Measurements from ENCODE around the gene COX7C.
A peak's percentile ranks its signal among the peaks of the same experiment; 100 is the strongest.
"Not testable (repeated sequence)": the region's sequence is repeated elsewhere in the genome, so short reads cannot be mapped to it uniquely, and the experiment has no call there.

Gene COX7C, protein sequence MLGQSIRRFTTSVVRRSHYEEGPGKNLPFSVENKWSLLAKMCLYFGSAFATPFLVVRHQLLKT

DNA sequence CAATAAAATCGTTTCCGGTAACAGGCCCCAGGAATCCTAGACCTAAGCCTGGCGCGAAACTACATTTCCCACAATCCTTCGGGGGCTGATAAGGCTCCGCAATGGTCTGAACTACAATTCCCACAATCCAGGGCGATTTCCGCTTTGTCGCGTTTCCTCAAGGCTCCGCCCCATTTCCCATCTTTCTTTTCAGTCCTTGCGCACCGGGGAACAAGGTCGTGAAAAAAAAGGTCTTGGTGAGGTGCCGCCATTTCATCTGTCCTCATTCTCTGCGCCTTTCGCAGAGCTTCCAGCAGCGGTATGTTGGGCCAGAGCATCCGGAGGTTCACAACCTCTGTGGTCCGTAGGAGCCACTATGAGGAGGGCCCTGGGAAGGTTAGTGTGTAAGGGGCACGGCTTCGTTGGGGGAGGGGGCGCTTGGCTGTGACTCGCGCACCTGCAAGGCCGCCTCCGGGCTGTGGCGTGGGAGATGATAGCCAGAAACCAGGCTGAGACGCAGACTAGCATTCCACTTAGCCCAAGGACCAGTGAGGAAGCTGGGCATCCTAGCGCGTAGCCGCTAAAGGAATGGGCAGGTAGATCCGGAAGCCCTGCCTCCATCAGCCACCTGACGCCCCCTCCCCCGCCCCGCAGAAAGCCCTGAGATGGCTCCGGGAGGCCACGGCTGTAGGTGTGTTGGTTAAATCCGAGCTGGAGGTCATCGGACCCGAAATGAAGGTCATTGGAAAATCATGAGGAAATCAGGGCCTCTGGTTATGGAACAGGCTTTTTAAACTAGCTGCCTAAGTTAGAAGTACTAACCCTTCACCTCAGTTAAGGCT lies at the start of gene COX7C:
TSS of gene COX7C (plus strand) at position 186 of the 821 bp plus-strand sequence. CDS start at position 301, 115 bp downstream.
- FAIRE-seq (peak; percentile 65), DNase-seq (ENCODE audit: low spot score) (peak; percentile 75)

- FAIRE-seq; DNase-seq (ENCODE audit: low spot score): not testable (repeated sequence)
Observed at GRCh38 chr5:86569522-86570426, 48.0 kb upstream of the COX7C start.

DNA sequence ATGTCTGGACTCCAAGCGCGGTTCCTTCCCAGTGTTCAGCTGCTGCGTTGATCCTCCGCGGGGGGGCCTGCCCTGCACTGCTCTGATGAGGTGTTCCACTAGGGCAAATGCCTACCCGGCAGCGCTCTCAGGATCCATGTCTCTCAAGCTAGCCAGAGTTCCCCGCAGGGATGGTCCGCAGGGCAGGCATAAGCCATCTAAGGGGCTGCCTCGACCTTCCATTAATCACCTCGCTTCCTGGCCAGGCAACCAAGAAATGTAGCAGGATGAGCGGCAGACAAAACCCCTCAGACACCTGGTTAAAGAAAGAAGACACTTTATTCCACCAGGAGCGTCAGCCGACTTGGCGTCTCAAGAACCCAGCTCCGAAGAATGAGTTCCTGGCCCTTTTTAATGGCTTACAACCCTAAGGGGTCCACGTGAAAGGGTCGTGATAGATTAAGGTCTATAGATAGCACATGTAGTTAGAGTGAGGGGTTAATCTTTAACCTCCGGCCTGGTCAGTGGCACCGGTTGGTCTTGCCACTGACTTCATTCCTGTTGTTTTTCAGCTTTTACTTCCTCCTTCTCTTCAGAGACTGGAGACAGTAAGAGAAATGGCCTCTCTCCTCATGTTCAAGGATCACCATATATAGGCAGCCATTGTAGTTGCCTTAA lies 47.2 kb upstream of the COX7C start:
- no peak for FAIRE-seq
- no peak for DNase-seq (ENCODE audit: low spot score)

DNA sequence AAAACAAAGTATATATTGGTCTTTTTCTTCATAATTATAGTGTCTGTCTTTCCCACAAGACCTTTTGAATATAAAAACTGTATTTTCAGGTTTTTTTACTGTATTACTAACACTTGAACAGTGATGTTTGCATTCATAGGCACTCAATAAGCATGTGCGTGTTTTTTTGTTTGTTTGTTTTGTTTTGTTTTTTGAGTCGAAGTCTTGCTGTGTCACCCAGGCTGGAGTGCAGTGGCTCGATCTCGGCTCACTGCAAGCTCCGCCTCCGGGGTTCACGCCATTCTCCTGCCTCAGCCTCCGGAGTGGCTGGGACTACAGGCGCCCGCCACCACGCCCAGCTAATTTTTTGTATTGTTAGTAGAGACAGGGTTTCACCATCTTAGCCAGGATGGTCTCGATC lies 46.6 kb upstream of the COX7C start:
- not testable (repeated sequence) for DNase-seq (ENCODE audit: low spot score); FAIRE-seq

- FAIRE-seq (no peak), DNase-seq (ENCODE audit: low spot score) (no peak)
Observed at GRCh38 chr5:86572825-86573517, 44.8 kb upstream of the COX7C start.

DNA sequence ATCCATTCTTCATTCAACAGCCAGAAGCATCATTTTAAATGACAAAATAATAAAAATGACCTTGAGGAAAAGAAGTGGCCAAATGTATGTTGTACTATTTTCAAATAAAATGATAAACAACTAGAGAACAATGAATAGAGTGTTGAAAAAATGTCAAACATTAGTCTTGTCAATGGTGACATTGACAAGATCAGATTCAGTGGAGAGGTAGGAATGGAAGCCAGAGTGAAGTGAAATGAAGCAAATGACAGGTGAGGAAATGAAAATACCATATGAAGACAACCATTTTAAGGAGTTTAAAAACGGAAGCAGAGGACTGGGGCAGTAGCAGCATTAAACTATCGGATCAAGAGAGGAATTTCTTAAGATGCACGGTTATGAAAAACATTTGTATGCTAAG lies 38.2 kb upstream of the COX7C start:
- no peak for FAIRE-seq
- no peak for DNase-seq (ENCODE audit: low spot score)

DNA sequence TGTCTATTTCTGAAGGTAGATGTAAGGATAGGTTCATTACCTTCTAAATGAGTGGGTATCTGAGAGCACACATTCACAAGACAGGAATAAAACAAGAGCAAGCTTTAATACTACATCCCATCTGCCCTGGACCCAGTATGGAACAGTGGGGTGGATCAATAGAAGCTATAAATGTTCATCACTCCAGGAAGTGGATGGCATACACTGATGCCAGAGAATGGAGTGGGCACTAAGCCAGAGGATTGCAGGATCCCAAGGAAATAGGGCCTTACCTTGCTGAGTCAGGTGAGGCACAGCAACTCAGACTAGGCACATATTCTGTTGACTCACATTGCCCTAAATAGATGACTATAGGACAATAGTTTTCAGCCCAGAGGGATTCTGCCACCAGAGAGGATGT lies 21.3 kb upstream of the COX7C start:
- no peak for FAIRE-seq
- DNase-seq (ENCODE audit: low spot score): no peak

GRCh38 chr5:86605881-86606280 lies 11.9 kb upstream of the COX7C start:
- FAIRE-seq (no peak), DNase-seq (ENCODE audit: low spot score) (no peak)

- DNase-seq (ENCODE audit: low spot score) (no peak), FAIRE-seq (no peak)
Observed at GRCh38 chr5:86613455-86613854, 4.3 kb upstream of the COX7C start.

DNA sequence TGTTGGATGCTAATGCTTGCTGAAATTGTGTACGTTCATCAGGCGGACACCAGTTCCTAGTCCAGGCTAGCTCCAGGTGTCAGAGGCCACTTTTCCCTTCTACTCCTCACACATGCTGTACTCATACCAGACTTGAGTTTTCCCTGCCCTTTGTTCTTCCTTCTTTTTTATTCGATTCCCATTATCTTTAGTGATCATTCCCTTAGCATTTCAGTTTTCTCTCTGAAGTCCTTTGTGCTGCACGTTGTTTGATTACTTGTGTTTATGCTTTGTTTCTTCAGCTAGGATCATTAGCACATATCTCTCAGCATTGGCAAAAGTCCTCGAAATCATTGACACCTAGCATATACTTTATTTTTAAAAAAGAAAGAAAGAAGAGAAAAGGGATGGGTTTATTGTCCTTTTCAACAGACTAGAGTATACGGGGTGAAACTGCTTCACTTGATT lies 409 bp upstream of the COX7C start:
- DNase-seq (ENCODE audit: low spot score) (no peak), FAIRE-seq (no peak)

DNA sequence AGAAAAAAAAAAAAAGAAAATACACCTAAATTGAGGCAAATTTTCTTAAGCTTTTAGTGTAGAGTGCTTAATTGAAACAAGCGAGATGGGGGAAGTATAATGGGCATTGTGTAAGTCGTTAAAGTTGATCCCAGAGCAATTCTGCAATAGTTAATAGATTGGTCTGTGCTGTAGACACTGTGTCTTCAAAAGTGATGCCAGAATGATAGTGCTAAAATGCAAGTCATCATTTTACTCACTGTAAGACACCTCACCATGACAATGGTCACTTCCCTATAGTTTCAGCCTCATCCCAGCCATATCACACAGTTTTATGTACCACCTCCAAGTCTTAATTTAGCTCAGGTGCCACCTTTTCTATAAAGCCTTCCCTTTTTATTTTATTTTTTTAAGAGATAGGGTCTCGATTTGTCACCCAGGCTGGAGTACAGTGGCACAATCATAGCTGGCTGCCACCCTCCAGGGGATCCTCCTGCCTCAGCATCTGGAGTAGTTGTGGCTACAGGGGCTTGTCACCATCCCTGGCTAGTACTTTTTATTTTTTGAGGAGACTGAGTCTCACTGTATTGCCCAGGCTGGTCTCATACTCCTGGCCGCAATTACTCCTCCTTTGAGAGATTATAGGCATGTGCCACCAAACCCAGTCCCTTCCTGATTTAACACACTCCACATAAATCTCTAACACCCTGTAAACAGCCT lies 6.2 kb downstream of the COX7C start:
- DNase-seq (ENCODE audit: low spot score) (no peak), FAIRE-seq (no peak)

DNA sequence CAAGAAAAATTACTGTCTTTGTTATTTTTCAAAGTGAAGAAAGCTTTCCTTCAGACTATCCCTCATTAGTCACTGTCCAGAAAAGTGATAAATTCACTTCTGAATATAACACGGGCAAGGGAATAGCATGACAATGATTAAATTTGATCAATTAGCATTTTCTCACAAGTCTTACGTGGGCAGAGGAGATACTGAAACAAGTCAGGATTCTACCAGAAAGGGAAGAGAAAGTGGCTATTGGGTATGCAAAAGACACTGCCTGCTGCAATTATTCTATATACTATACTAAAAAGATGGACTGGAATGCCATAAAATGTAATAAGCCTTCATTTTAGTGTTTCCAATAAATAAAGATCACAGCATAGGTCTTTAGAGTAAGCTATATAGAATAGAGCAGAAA lies 7.4 kb downstream of the COX7C start:
- DNase-seq (ENCODE audit: low spot score): no peak
- FAIRE-seq: no peak

DNA sequence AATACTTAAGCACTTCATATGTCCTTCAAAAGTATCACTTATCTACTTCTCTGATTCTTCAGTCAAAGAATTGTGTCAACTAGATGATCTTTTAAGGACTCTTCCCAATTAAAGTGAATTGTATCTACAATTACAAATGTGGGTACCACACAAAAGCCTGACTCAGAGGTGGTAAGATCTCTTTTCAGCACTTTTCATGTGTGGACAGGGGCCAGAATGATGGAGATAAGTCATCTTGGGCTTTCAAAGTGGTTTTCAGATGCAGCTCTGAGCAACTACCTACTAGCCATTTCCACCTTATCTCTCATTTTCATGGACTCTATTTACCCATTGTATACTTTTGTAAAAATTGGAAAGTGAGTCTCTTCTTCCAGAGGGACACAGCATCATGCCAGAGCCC lies 8.4 kb downstream of the COX7C start:
- FAIRE-seq (no peak), DNase-seq (ENCODE audit: low spot score) (no peak)

- DNase-seq (ENCODE audit: low spot score): no peak
- no peak for FAIRE-seq
Observed at GRCh38 chr5:86631165-86631564, 13.4 kb downstream of the COX7C start.

DNA sequence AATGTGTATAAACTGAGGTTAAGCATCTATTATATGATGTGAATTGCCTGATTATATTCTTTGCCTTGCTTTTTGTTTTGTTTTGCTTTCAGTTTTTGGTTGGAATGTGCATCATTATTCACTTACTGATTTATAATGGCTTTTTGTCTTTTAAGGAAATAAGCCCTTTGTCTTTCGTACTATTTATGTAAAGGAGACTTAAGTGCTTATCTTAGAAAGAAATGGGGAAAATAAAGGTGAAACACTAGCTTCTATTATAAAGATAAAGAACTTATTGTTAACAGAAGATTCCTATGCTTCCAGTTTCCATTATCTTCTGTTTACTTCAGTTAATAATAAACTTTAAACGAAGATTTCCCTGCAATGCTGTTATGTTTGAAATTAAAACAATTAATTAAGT lies 23.3 kb downstream of the COX7C start:
- DNase-seq (ENCODE audit: low spot score) (no peak), FAIRE-seq (no peak)

GRCh38 chr5:86644843-86645242 lies 27.1 kb downstream of the COX7C start:
- no peak for DNase-seq (ENCODE audit: low spot score)
- FAIRE-seq: no peak

DNA sequence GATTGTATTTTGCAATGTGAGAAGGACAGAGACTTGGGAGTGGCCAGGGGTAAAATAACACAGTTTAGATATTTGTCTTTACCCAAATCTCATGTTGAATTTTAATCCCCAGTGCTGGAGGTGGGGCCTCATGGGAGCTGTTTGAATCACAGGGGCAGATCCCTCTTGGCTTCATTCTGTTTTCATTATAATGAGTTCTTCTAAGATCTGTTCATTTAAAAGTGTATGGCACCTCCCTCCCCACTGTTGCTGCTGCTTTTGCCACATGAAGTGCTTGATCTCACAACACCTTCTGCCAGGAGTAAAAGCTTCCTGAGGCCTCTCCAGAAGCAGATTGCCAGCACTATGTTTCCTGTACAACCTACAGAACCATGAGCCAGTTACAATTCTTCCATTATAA lies 28.1 kb downstream of the COX7C start:
- no peak for DNase-seq (ENCODE audit: low spot score)
- no peak for FAIRE-seq

GRCh38 chr5:86646671-86647070 lies 28.9 kb downstream of the COX7C start:
- FAIRE-seq: no peak

GRCh38 chr5:86649832-86650505 lies 32.2 kb downstream of the COX7C start:
- DNase-seq (ENCODE audit: low spot score) (no peak), FAIRE-seq (no peak)

More at GRCh38 chr5:86646671-86647070, 28.9 kb downstream of the COX7C start:
- DNase-seq (ENCODE audit: low spot score): no peak

DNA sequence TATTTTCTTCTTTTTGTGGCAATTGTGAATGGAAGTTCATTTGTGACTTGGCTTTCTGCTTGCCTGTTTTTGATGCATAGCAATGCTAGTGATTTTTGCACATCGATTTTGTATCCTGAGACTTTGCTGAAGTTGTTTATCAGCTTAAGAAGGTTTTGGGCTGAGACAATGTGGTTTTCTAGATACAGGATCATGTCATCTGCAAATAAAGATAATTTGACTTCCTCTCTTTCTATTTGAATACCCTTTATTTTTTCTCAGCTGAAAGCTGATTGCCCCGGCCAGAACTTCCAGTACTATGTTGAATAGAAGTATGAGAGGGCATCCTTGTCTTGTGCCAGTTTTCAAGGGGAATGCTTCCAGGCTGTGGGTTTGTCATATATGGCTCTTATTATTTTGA lies 43.0 kb downstream of the COX7C start:
- not testable (repeated sequence) for FAIRE-seq; DNase-seq (ENCODE audit: low spot score)
